HG03064 (cell line): Measurements from ENCODE around the gene NCLN.
"Not testable (repeated sequence)": the region's sequence is repeated elsewhere in the genome, so short reads cannot be mapped to it uniquely, and the experiment has no call there.

ENCODE experiments used
- ATAC-seq: cut with Tn5 transposase; IDR thresholded peaks from one replicate; pipeline ENCODE4 v1.9.1; 2021; ENCODE audit warnings: low read depth; ENCODE audit not compliant: unreplicated experiment

NCLN gene

GRCh38 chr19:3196933-3197205 is 11.1 kb downstream of the NCLN start:
- no peak for ATAC-seq

- ATAC-seq = no peak
Measured at GRCh38 chr19:3198901-3199700, 13.4 kb downstream of the NCLN start.

- ATAC-seq = no peak
Measured at GRCh38 chr19:3201072-3201700, 15.5 kb downstream of the NCLN start.

GRCh38 chr19:3201911-3202310 is 16.2 kb downstream of the NCLN start:
- ATAC-seq = no peak

- ATAC-seq = no peak
Measured at GRCh38 chr19:3202346-3202745, 16.6 kb downstream of the NCLN start.

GRCh38 chr19:3202895-3203294 is 17.2 kb downstream of the NCLN start:
- not testable (repeated sequence) for ATAC-seq

- ATAC-seq = no peak
Measured at GRCh38 chr19:3203805-3204645, 18.3 kb downstream of the NCLN start.

- ATAC-seq = no peak
Measured at GRCh38 chr19:3204646-3205275, 19.0 kb downstream of the NCLN start.

GRCh38 chr19:3206216-3206953 is 20.7 kb downstream of the NCLN start:
- ATAC-seq = no peak

- no peak for ATAC-seq
Measured at GRCh38 chr19:3207461-3208242, 21.9 kb downstream of the NCLN start.

- no peak for ATAC-seq
Measured at GRCh38 chr19:3208317-3209207, 22.8 kb downstream of the NCLN start.

- ATAC-seq = no peak
Measured at GRCh38 chr19:3210347-3211017, 24.8 kb downstream of the NCLN start.

- no peak for ATAC-seq
Measured at GRCh38 chr19:3211191-3211590, 25.5 kb downstream of the NCLN start.

GRCh38 chr19:3213159-3213558 is 27.4 kb downstream of the NCLN start:
- no peak for ATAC-seq

- ATAC-seq = no peak
Measured at GRCh38 chr19:3216874-3217273, 31.1 kb downstream of the NCLN start.

GRCh38 chr19:3220576-3220975 is 34.8 kb downstream of the NCLN start:
- no peak for ATAC-seq

- ATAC-seq = not testable (repeated sequence)
Measured at GRCh38 chr19:3221576-3221975, 35.8 kb downstream of the NCLN start.

- no peak for ATAC-seq
Measured at GRCh38 chr19:3222709-3223108, 37.0 kb downstream of the NCLN start.
